ENCODE measurements around the gene GBP1. TPM values are rescaled to one million over a fixed set of nuclear protein-coding genes. Genes with fewer than 3 reads are reported as not detected.

Gene GBP1
- total and polyA plus RNA-seq, 2 experiments from 2014 or later: 0.13 TPM; not detected in 1

DNA sequence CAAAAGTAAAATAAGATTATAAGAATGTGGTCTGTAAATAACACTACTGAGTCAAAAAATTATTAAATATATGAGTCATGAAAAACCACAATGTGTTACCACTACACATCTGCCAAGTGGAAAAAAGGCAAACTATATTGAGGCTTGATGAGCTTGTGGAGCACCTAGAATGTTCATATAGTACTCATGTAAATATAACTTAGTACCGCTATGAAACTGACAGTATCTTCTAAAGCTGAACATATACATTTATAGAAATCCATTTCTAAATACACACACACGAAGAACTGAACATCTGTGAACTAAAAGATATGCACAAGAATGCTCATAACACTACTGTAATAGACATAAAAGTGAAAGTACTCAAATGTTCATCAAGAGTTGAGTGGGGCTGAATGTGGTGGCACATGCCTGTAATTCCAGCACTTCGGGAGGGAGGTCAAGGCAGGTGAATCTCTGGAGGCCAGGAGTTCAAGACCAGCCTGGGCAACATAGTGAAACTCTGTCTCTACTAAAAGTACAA is 23.8 kb downstream of the GBP1 start:
- Histone ChIP-seq H3K4me2 (no peak overlapping the region), H3K4me1 (ENCODE audit: insufficient read depth) (no peaks in the 10 kb centered on the region)

More for the DNA sequence above, 23.8 kb downstream of the GBP1 start:
- Histone ChIP-seq H3K4me3 (no peak overlapping the region), H3K27ac (ENCODE audit: low read depth) (no peak overlapping the region), H3K27me3 (ENCODE audit: insufficient read depth) (no peaks in the 10 kb centered on the region), H3K36me3 (ENCODE audit: insufficient read depth) (no peaks in the 10 kb centered on the region), H4K20me1 (replicated peaks; ENCODE audit: insufficient read depth) (no peaks in the 10 kb centered on the region), H3F3A (replicated peaks; ENCODE audit: low read depth) (no peaks in the 10 kb centered on the region), H3K9me2 (ENCODE audit: insufficient read depth) (0 out of 2 replicates have a peak, but pooled peaks cover 3% of the 10 kb centered on the region), H2AFZ (no peak overlapping the region), H3K79me2 (replicated peaks; ENCODE audit: insufficient read depth) (no peaks in the 10 kb centered on the region)
- no peak overlapping the region for H3K4me3 Mint-ChIP-seq
- H3K36me3 Mint-ChIP-seq (ENCODE audit: low read depth): no peaks in the 10 kb centered on the region
- H3K27ac Mint-ChIP-seq: no peak overlapping the region
- ATAC-seq (no peak), DNase-seq (ENCODE audit: low spot score) (no peak)
- TF ChIP-seq, protein P1, sequence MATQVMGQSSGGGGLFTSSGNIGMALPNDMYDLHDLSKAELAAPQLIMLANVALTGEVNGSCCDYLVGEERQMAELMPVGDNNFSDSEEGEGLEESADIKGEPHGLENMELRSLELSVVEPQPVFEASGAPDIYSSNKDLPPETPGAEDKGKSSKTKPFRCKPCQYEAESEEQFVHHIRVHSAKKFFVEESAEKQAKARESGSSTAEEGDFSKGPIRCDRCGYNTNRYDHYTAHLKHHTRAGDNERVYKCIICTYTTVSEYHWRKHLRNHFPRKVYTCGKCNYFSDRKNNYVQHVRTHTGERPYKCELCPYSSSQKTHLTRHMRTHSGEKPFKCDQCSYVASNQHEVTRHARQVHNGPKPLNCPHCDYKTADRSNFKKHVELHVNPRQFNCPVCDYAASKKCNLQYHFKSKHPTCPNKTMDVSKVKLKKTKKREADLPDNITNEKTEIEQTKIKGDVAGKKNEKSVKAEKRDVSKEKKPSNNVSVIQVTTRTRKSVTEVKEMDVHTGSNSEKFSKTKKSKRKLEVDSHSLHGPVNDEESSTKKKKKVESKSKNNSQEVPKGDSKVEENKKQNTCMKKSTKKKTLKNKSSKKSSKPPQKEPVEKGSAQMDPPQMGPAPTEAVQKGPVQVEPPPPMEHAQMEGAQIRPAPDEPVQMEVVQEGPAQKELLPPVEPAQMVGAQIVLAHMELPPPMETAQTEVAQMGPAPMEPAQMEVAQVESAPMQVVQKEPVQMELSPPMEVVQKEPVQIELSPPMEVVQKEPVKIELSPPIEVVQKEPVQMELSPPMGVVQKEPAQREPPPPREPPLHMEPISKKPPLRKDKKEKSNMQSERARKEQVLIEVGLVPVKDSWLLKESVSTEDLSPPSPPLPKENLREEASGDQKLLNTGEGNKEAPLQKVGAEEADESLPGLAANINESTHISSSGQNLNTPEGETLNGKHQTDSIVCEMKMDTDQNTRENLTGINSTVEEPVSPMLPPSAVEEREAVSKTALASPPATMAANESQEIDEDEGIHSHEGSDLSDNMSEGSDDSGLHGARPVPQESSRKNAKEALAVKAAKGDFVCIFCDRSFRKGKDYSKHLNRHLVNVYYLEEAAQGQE (IDR thresholded peaks at IDR 0.05; ENCODE audit: unreplicated experiment): no peak
- TF ChIP-seq EZH2phosphoT487 (IDR thresholded peaks at IDR 0.05; ENCODE audit: unreplicated experiment) (no peak), STAT1 (IDR thresholded peaks at IDR 0.05; ENCODE audit: unreplicated experiment) (no peak), ZNF331 (CRISPR knock-in tag; IDR thresholded peaks at IDR 0.05; ENCODE audit: low read depth) (no peak), CREB1 (CRISPR knock-in tag; IDR thresholded peaks at IDR 0.05; ENCODE audit: low read depth) (no peak), JUNB (IDR thresholded peaks at IDR 0.05; ENCODE audit: unreplicated experiment) (no peak), ZNF114 (CRISPR knock-in tag; IDR thresholded peaks at IDR 0.05) (no peak), EZH2 (IDR thresholded peaks at IDR 0.05; ENCODE audit: low read depth, unreplicated experiment) (no peak), NANOG (IDR thresholded peaks at IDR 0.05; ENCODE audit: borderline replicate concordance) (no peak)
- TF ChIP-seq, protein P2, sequence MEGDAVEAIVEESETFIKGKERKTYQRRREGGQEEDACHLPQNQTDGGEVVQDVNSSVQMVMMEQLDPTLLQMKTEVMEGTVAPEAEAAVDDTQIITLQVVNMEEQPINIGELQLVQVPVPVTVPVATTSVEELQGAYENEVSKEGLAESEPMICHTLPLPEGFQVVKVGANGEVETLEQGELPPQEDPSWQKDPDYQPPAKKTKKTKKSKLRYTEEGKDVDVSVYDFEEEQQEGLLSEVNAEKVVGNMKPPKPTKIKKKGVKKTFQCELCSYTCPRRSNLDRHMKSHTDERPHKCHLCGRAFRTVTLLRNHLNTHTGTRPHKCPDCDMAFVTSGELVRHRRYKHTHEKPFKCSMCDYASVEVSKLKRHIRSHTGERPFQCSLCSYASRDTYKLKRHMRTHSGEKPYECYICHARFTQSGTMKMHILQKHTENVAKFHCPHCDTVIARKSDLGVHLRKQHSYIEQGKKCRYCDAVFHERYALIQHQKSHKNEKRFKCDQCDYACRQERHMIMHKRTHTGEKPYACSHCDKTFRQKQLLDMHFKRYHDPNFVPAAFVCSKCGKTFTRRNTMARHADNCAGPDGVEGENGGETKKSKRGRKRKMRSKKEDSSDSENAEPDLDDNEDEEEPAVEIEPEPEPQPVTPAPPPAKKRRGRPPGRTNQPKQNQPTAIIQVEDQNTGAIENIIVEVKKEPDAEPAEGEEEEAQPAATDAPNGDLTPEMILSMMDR (conservative IDR thresholded peaks at IDR 0.05; ENCODE audit: low read depth in 2 of 2): no peak
- TF ChIP-seq, protein P3, sequence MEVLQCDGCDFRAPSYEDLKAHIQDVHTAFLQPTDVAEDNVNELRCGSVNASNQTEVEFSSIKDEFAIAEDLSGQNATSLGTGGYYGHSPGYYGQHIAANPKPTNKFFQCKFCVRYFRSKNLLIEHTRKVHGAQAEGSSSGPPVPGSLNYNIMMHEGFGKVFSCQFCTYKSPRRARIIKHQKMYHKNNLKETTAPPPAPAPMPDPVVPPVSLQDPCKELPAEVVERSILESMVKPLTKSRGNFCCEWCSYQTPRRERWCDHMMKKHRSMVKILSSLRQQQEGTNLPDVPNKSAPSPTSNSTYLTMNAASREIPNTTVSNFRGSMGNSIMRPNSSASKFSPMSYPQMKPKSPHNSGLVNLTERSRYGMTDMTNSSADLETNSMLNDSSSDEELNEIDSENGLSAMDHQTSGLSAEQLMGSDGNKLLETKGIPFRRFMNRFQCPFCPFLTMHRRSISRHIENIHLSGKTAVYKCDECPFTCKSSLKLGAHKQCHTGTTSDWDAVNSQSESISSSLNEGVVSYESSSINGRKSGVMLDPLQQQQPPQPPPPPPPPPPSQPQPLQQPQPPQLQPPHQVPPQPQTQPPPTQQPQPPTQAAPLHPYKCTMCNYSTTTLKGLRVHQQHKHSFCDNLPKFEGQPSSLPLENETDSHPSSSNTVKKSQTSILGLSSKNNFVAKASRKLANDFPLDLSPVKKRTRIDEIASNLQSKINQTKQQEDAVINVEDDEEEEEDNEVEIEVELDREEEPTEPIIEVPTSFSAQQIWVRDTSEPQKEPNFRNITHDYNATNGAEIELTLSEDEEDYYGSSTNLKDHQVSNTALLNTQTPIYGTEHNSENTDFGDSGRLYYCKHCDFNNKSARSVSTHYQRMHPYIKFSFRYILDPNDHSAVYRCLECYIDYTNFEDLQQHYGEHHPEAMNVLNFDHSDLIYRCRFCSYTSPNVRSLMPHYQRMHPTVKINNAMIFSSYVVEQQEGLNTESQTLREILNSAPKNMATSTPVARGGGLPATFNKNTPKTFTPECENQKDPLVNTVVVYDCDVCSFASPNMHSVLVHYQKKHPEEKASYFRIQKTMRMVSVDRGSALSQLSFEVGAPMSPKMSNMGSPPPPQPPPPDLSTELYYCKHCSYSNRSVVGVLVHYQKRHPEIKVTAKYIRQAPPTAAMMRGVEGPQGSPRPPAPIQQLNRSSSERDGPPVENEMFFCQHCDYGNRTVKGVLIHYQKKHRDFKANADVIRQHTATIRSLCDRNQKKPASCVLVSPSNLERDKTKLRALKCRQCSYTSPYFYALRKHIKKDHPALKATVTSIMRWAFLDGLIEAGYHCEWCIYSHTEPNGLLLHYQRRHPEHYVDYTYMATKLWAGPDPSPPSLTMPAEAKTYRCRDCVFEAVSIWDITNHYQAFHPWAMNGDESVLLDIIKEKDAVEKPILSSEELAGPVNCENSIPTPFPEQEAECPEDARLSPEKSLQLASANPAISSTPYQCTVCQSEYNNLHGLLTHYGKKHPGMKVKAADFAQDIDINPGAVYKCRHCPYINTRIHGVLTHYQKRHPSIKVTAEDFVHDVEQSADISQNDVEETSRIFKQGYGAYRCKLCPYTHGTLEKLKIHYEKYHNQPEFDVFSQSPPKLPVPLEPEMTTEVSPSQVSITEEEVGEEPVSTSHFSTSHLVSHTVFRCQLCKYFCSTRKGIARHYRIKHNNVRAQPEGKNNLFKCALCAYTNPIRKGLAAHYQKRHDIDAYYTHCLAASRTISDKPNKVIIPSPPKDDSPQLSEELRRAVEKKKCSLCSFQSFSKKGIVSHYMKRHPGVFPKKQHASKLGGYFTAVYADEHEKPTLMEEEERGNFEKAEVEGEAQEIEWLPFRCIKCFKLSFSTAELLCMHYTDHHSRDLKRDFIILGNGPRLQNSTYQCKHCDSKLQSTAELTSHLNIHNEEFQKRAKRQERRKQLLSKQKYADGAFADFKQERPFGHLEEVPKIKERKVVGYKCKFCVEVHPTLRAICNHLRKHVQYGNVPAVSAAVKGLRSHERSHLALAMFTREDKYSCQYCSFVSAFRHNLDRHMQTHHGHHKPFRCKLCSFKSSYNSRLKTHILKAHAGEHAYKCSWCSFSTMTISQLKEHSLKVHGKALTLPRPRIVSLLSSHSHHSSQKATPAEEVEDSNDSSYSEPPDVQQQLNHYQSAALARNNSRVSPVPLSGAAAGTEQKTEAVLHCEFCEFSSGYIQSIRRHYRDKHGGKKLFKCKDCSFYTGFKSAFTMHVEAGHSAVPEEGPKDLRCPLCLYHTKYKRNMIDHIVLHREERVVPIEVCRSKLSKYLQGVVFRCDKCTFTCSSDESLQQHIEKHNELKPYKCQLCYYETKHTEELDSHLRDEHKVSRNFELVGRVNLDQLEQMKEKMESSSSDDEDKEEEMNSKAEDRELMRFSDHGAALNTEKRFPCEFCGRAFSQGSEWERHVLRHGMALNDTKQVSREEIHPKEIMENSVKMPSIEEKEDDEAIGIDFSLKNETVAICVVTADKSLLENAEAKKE (CRISPR knock-in tag; IDR thresholded peaks at IDR 0.05): no peak
- peaks cover 2% of the 10 kb centered on the region for H3K27me3 Mint-ChIP-seq (ENCODE audit: insufficient read depth, low read depth, poor library complexity)
- H3K9me3 Mint-ChIP-seq: peaks cover 20% of the 10 kb centered on the region
- H3K4me1 Mint-ChIP-seq: no peaks in the 10 kb centered on the region

All from GM23338 (cell line).